Endometrium (tissue), 2 donors: ENCODE data around the gene LRRK2.
"Not testable (repeated sequence)": the region's sequence is repeated elsewhere in the genome, so short reads cannot be mapped to it uniquely, and the experiment has no call there.

Experiments used
- FAIRE-seq: peaks from 2 replicates; lab custom pipeline; 2012; peaks lifted over from hg19 to GRCh38; lab: Jason Lieb, UNC
- donor health status: control.
- donor health status: control.

The LRRK2 gene

GRCh38 chr12:40215982-40216381 lies 8.8 kb upstream of the LRRK2 start:
- FAIRE-seq: no peak

- no peak for FAIRE-seq
Measured at GRCh38 chr12:40216516-40217288, 8.1 kb upstream of the LRRK2 start.

- no peak for FAIRE-seq
Measured at GRCh38 chr12:40219760-40220159, 5.0 kb upstream of the LRRK2 start.

- FAIRE-seq: peak; percentile 72
Measured at GRCh38 chr12:40222247-40222646, 2.5 kb upstream of the LRRK2 start.

GRCh38 chr12:40223646-40224045 lies 1.2 kb upstream of the LRRK2 start:
- no peak for FAIRE-seq

GRCh38 chr12:40225337-40225983 lies 663 bp downstream of the LRRK2 start:
- no peak for FAIRE-seq

GRCh38 chr12:40225984-40226602 lies 1.3 kb downstream of the LRRK2 start:
- peak; percentile 31 for FAIRE-seq

GRCh38 chr12:40226705-40227104 lies 1.9 kb downstream of the LRRK2 start:
- FAIRE-seq: no peak

GRCh38 chr12:40227447-40227846 lies 2.6 kb downstream of the LRRK2 start:
- no peak for FAIRE-seq

GRCh38 chr12:40228727-40229126 lies 3.9 kb downstream of the LRRK2 start:
- FAIRE-seq: no peak

GRCh38 chr12:40229690-40230651 lies 5.2 kb downstream of the LRRK2 start:
- FAIRE-seq: no peak

GRCh38 chr12:40232602-40233001 lies 7.8 kb downstream of the LRRK2 start:
- FAIRE-seq: peak; percentile 73

- FAIRE-seq: no peak
Measured at GRCh38 chr12:40233741-40234367, 9.1 kb downstream of the LRRK2 start.

- no peak for FAIRE-seq
Measured at GRCh38 chr12:40236357-40236850, 11.6 kb downstream of the LRRK2 start.

- no peak for FAIRE-seq
Measured at GRCh38 chr12:40238266-40238902, 13.6 kb downstream of the LRRK2 start.

GRCh38 chr12:40238979-40239378 lies 14.2 kb downstream of the LRRK2 start:
- FAIRE-seq: no peak

GRCh38 chr12:40240779-40241178 lies 16.0 kb downstream of the LRRK2 start:
- no peak for FAIRE-seq

GRCh38 chr12:40241741-40242140 lies 16.9 kb downstream of the LRRK2 start:
- peak; percentile 21 for FAIRE-seq

GRCh38 chr12:40244526-40245156 lies 19.8 kb downstream of the LRRK2 start:
- FAIRE-seq: not testable (repeated sequence)

- FAIRE-seq: no peak
Measured at GRCh38 chr12:40248034-40248433, 23.2 kb downstream of the LRRK2 start.
